NT2/D1 (cell line): Measurements from ENCODE around the gene SLC25A48.

Experiments
- SUZ12 ChIP-seq: IDR thresholded peaks from 2 replicates; pipeline ENCODE4 v1.6.1; 2011; ENCODE audit not compliant: insufficient read length, insufficient read depth; ENCODE audit errors: extremely low read depth
- ZNF274 ChIP-seq: IDR thresholded peaks from 2 replicates; pipeline ENCODE4 v1.6.1; 2011; ENCODE audit warnings: mild to moderate bottlenecking, low read depth, low read length

DNA sequence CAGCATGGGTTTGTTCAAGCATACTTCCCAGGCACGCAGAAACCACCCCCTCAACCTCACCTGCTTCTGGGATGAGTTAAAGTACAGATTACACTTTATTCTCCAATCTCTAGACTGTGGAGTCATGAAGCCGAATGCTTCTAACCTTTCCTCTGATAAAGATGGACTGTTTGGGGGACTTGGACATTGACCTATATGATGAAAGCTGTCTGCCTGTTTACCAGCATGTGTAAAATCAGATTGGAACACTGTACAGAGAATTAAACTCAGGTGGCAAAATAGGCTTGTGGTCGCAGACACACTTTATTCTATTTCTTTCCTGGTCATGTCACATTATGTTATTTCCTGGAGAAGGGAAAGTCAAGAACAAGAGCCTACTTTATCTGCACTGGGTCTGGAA, 35.5 kb downstream of the SLC25A48 start:
- TF ChIP-seq ZNF274 (no peak), SUZ12 (no peak)
